PC-3 (cell line): Measurements from ENCODE around the gene USP2. TPM values are rescaled to one million over a fixed set of nuclear protein-coding genes. Genes with fewer than 3 reads are reported as not detected.

ENCODE experiments used
- ATAC-seq: fragments of 200-7000 bp; cut with Tn5 transposase; 2 replicates; pipeline ENCODE4 v1.9.1; 2020; ENCODE audit warnings: mild to moderate bottlenecking, moderate library complexity
- BruUV-seq: library from RNA; stranded (reverse); fragments of 400-500 nt; replicated peaks from 2 replicates; lab custom pipeline; 2021; lab: Mats Ljungman, UMichigan
- CTCF ChIA-PET: fragments of 300-600 bp; sonication (Branson Sonifier 250); formaldehyde crosslinking; loops from one replicate; lab custom pipeline; 2022; ENCODE audit warnings: antibody characterized with exemption; lab: Charles Lee
- POLR2A ChIA-PET: fragments of 300-600 bp; sonication (Branson Sonifier 250); formaldehyde crosslinking; loops from one replicate; lab custom pipeline; 2022; ENCODE audit warnings: antibody characterized with exemption; ENCODE audit not compliant: unreplicated experiment; lab: Charles Lee
- DNase-seq: peaks from one replicate; pipeline ENCODE4 v3.0.0-alpha.2; 2015
- H2AFZ ChIP-seq: fragments of 300-600 bp; sonication (generic); 2 replicates; pipeline ENCODE4 v1.6.0; 2016; ENCODE audit warnings: antibody characterized with exemption, low read length
- H3F3A ChIP-seq: fragments of 300-600 bp; sonication (generic); one replicate; pipeline ENCODE4 v1.6.0; 2017; ENCODE audit warnings: antibody characterized with exemption, low read length, control low read depth, mild to moderate bottlenecking; ENCODE audit not compliant: unreplicated experiment
- H3K27ac ChIP-seq: fragments of 300-600 bp; sonication (generic); 2 replicates; pipeline ENCODE4 v1.5.1; 2016; ENCODE audit warnings: mild to moderate bottlenecking, low read length
- H3K27me3 ChIP-seq: fragments of 300-600 bp; sonication (generic); 2 replicates; pipeline ENCODE4 v1.6.1; 2016; ENCODE audit warnings: low read length, mixed read lengths
- H3K36me3 ChIP-seq: fragments of 300-600 bp; sonication (generic); 2 replicates; pipeline ENCODE4 v1.6.1; 2016; ENCODE audit warnings: low read depth, mixed run types, low read length, mixed read lengths
- H3K4me1 ChIP-seq: fragments of 300-600 bp; sonication (generic); 2 replicates; pipeline ENCODE4 v1.5.1; 2016; ENCODE audit warnings: low read length; ENCODE audit not compliant: insufficient read depth
- H3K4me2 ChIP-seq: fragments of 300-600 bp; sonication (generic); 2 replicates; pipeline ENCODE4 v1.6.0; 2016; ENCODE audit warnings: low read length
- H3K4me3 ChIP-seq: fragments of 300-600 bp; sonication (generic); 2 replicates; pipeline ENCODE4 v1.5.1; 2016; ENCODE audit warnings: mild to moderate bottlenecking, low read length, mixed read lengths
- H3K79me2 ChIP-seq: fragments of 300-600 bp; sonication (generic); 2 replicates; pipeline ENCODE4 v1.6.1; 2017; ENCODE audit warnings: low read length, mixed read lengths
- H3K9ac ChIP-seq: fragments of 300-600 bp; sonication (generic); 2 replicates; pipeline ENCODE4 v1.6.0; 2016; ENCODE audit warnings: mild to moderate bottlenecking, low read length
- H3K9me2 ChIP-seq: fragments of 300-600 bp; sonication (generic); replicated peaks from 2 replicates; pipeline ENCODE4 v1.6.1; 2016; ENCODE audit warnings: mixed run types, low read length, mixed read lengths
- H3K9me3 ChIP-seq: fragments of 300-600 bp; sonication (generic); 2 replicates; pipeline ENCODE4 v1.6.1; 2016; ENCODE audit warnings: low read length, mixed read lengths
- H4K20me1 ChIP-seq: fragments of 300-600 bp; sonication (generic); 2 replicates; pipeline ENCODE4 v1.6.1; 2016; ENCODE audit warnings: low read length, mixed read lengths
- CTCF ChIP-seq: fragments of 300-600 bp; sonication (generic); conservative IDR thresholded peaks from 2 replicates; pipeline ENCODE4 v1.5.1; 2017; ENCODE audit warnings: antibody characterized with exemption, low read depth, mild to moderate bottlenecking, low read length
- EZH2 ChIP-seq: fragments of 300-600 bp; sonication (generic); IDR thresholded peaks from one replicate; pipeline ENCODE4 v1.6.1; 2017; ENCODE audit warnings: antibody characterized with exemption, mild to moderate bottlenecking, low read length; ENCODE audit not compliant: unreplicated experiment
- EZH2phosphoT487 ChIP-seq: fragments of 300-600 bp; sonication (generic); IDR thresholded peaks from 2 replicates; pipeline ENCODE4 v1.6.1; 2018; ENCODE audit warnings: mild to moderate bottlenecking, antibody characterized with exemption, low read length, borderline replicate concordance
- intact Hi-C: fragments of 100-400 bp; cut with micrococcal nuclease; formaldehyde crosslinking; loops from 2 replicates; pipeline ENCODE4 v1.9.0; 2023
- total RNA-seq: library from RNA; depleted of rRNA; stranded (reverse); fragments of >200 nt; gene quantifications from 2 replicates; pipeline ENCODE4 v1.2.3, GENCODE V29; 2014

Gene USP2
- total RNA-seq, 1 experiment from 2014 or later: 1.8 TPM

DNA sequence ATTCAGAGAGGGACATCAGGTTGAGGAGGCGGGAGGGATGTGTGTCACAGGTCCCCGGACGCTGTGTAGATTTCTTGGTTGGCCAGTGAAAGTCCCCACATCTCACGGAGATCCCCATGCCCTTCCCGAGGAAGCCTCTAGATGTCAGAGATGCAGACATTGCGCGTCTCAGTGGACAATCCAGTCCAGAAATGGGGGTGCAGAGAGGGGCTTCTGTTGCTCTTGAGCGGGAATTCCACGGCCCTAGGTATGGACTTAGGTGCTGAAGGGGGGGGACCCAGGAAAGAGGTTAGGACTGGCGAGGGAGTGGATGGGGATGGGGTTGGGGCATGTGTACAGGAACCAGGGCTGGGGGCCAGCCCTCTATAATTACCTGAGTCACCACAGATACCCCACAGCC is 34.5 kb upstream of the USP2 start:
- no peak overlapping the region for H2AFZ ChIP-seq
- no peak overlapping the region for H3K4me3 ChIP-seq
- H3K4me2 ChIP-seq: no peak overlapping the region
- H3K27me3 ChIP-seq: no peaks in the 10 kb centered on the region
- H3K9ac ChIP-seq: no peak overlapping the region
- no peak for TF ChIP-seq EZH2
- no peak for TF ChIP-seq EZH2phosphoT487
- TF ChIP-seq CTCF: no peak
- H3K4me1 ChIP-seq: peaks cover 19% of the 10 kb centered on the region
- no peaks in the 10 kb centered on the region for H4K20me1 ChIP-seq
- intact Hi-C loops: no loop called here
- H3K27ac ChIP-seq: no peak overlapping the region
- ATAC-seq (no peak), DNase-seq (no peak)
- H3K79me2 ChIP-seq: no peaks in the 10 kb centered on the region
- POLR2A ChIA-PET: no interaction called here
- H3F3A ChIP-seq: no peaks in the 10 kb centered on the region
- H3K9me3 ChIP-seq: no peaks in the 10 kb centered on the region
- no peaks in the 10 kb centered on the region for H3K36me3 ChIP-seq
- no TSS peak for BruUV-seq
- CTCF ChIA-PET: no interaction called here
- no peaks in the 10 kb centered on the region for H3K9me2 ChIP-seq

DNA sequence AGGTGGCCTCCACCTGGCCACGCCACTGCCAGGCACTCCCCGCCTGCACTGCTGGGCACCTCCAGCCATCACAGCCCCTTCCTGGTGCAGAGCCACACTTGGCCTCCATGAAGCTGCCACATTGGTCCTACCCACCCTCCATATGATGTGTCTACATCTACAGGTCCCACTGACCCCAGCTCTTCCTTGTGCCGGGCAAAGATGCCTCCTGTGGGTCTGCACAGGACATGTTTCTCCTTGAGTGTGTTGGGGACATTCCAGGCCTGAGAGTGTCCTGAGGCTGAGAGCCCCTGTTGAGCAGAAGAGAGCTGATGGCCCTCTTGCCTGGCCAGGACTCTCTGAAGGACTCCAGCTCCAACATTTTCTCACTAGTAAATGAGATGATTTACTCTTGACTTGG is 34.0 kb upstream of the USP2 start:
- Histone ChIP-seq H3K4me1 (peaks cover 19% of the 10 kb centered on the region), H3K4me3 (no peak overlapping the region), H2AFZ (no peak overlapping the region), H3K9me3 (no peaks in the 10 kb centered on the region), H3K9me2 (no peaks in the 10 kb centered on the region), H3F3A (no peaks in the 10 kb centered on the region), H4K20me1 (no peaks in the 10 kb centered on the region), H3K79me2 (no peaks in the 10 kb centered on the region), H3K4me2 (no peak overlapping the region), H3K27me3 (no peaks in the 10 kb centered on the region), H3K27ac (no peak overlapping the region), H3K36me3 (no peaks in the 10 kb centered on the region), H3K9ac (no peak overlapping the region)
- no peak for ATAC-seq
- POLR2A ChIA-PET: no interaction called here
- intact Hi-C loops: no loop called here
- TF ChIP-seq CTCF: no peak
- no peak for TF ChIP-seq EZH2phosphoT487
- TF ChIP-seq EZH2: no peak
- no TSS peak for BruUV-seq
- CTCF ChIA-PET: no interaction called here
- no peak for DNase-seq

DNA sequence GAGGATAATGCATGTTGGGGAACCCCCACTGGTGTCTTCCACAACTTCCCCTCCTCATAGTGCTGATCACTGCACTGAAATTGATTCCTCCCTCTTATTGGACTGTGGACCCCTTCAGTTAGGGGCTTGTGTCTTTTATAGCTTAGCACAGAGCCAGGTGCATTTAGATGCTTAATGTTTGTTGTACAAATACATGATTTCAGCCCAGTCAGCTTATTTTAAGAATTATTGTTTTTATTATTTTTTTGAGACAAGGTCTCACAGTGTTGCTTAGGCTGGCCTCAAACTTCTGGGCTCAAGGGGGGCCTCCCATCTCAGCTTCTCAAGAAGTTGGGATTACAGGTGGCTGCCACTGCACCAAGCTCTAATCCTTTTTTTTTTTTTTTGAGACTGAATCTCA is 33.2 kb upstream of the USP2 start:
- H3K27ac ChIP-seq: no peak overlapping the region
- POLR2A ChIA-PET: interaction anchor here (0.6 kb wide), 1 partner anchor 648 kb away, joined by 4 read pairs; no protein-coding TSS in a partner anchor
- TF ChIP-seq EZH2phosphoT487: no peak
- TF ChIP-seq EZH2: no peak
- no peak for TF ChIP-seq CTCF
- H3K36me3 ChIP-seq: no peaks in the 10 kb centered on the region
- no peaks in the 10 kb centered on the region for H4K20me1 ChIP-seq
- ATAC-seq (no peak), DNase-seq (no peak)
- H3K4me3 ChIP-seq: no peak overlapping the region
- no peak overlapping the region for H2AFZ ChIP-seq
- H3K4me1 ChIP-seq: peaks cover 19% of the 10 kb centered on the region
- H3K27me3 ChIP-seq: no peaks in the 10 kb centered on the region
- no peak overlapping the region for H3K4me2 ChIP-seq
- H3K79me2 ChIP-seq: no peaks in the 10 kb centered on the region
- no peak overlapping the region for H3K9ac ChIP-seq
- intact Hi-C loops: no loop called here
- no TSS peak for BruUV-seq
- no peaks in the 10 kb centered on the region for H3K9me3 ChIP-seq
- H3F3A ChIP-seq: no peaks in the 10 kb centered on the region
- H3K9me2 ChIP-seq: no peaks in the 10 kb centered on the region
- CTCF ChIA-PET: no interaction called here
